Loucy (cell line): Measurements from ENCODE around the gene CELF2.

Experiments used
- CTCF ChIP-seq: fragments of 200-600 bp; sonication (generic); conservative IDR thresholded peaks from 2 replicates; pipeline ENCODE4 v1.5.1; 2014; ENCODE audit warnings: mild to moderate bottlenecking, antibody characterized with exemption, low read length
- EZH2phosphoT487 ChIP-seq: fragments of 200-600 bp; IDR thresholded peaks from 2 replicates; pipeline ENCODE4 v1.6.1; 2018; ENCODE audit warnings: antibody characterized with exemption, mild to moderate bottlenecking, moderate library complexity, borderline replicate concordance

GRCh38 chr10:11301571-11302111, 284.0 kb downstream of the CELF2 start:
- TF ChIP-seq CTCF, result no peak
- TF ChIP-seq EZH2phosphoT487, result no peak
